COLO668 (cell line): ENCODE data around the gene ADH4.
"Not testable (repeated sequence)": the region's sequence is repeated elsewhere in the genome, so short reads cannot be mapped to it uniquely, and the experiment has no call there.

Experiments
- DNase-seq: peaks from one replicate; lab custom pipeline; 2025; ENCODE audit not compliant: unreplicated experiment; lab: John Stamatoyannopoulos, UW

Gene ADH4

GRCh38 chr4:99084595-99084994 is 59.5 kb downstream of the ADH4 start:
- no peak for DNase-seq

- no peak for DNase-seq
These were observed 61.9 kb downstream of the ADH4 start for GRCh38 chr4:99082192-99082591.

- not testable (repeated sequence) for DNase-seq
These were observed 63.2 kb downstream of the ADH4 start for GRCh38 chr4:99080869-99081268.

GRCh38 chr4:99079625-99080295 is 64.3 kb downstream of the ADH4 start:
- no peak for DNase-seq

- no peak for DNase-seq
These were observed 65.0 kb downstream of the ADH4 start for GRCh38 chr4:99078931-99079624.

- DNase-seq = no peak
These were observed 65.8 kb downstream of the ADH4 start for GRCh38 chr4:99078336-99078735.

GRCh38 chr4:99077177-99077576 is 66.9 kb downstream of the ADH4 start:
- DNase-seq = no peak

GRCh38 chr4:99076292-99076976 is 67.7 kb downstream of the ADH4 start:
- DNase-seq = no peak

- no peak for DNase-seq
These were observed 69.3 kb downstream of the ADH4 start for GRCh38 chr4:99074816-99075215.
